ENCODE measurements around the gene NKX3-2.

NKX3-2 gene

GRCh38 chr4:13493793-13494192 is 50.5 kb downstream of the NKX3-2 start:
- no peak overlapping the region for H3K27ac ChIP-seq
- TF ChIP-seq CTCF (conservative IDR thresholded peaks at IDR 0.05), result no peak

GRCh38 chr4:13492747-13493146 is 51.6 kb downstream of the NKX3-2 start:
- no peak overlapping the region for H3K27ac ChIP-seq
- TF ChIP-seq CTCF (conservative IDR thresholded peaks at IDR 0.05), result no peak

Data from VCaP (cell line).